ENCODE results near the gene YEATS2. TPM values are rescaled to one million over a fixed set of nuclear protein-coding genes. Genes with fewer than 3 reads are reported as not detected.

Gene YEATS2
- total RNA-seq, 1 experiment from 2014 or later: 31.0 TPM

DNA sequence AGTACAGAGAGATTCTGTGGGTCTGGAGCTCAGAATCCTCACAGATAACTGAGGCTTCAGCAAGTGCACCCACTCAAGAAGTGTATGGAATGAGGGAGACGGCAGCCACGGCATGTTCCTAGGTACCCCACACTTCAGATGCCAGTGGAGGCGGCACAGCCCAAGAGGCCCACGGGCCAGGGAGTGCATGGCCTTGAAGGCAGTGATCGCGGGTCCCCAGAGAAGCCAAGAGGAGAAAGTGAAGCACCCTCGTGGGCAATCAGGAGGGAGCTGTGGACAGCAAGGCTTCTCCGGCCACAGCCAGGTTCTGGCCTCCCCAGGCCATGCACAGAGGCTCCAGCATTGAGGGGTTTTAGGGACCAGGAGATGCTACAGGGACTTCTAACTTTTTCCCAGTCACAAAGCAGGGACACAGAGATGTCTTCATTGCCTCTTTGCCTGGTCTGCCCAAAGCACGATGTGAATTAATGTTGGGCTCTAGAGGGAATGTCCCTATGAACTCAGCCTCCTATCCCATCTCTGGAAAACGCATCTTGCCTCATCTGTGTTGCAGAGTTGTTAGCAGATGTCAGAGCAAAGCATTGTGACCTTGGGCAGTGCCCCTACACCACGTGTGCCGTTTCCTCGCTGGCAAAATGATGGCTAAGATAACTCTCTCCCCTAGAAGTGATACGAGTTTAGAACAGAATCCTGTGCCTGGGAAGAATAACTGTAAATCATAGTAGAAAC is 130.4 kb downstream of the YEATS2 start:
- Histone ChIP-seq H3K4me1 (ENCODE audit: insufficient read depth, low read length) (peaks cover 8% of the 10 kb centered on the region), H3K4me3 (ENCODE audit: low read length) (no peak overlapping the region), H3K79me2 (ENCODE audit: low read length) (no peaks in the 10 kb centered on the region), H2AFZ (ENCODE audit: low read length) (no peak overlapping the region), H3K9me3 (ENCODE audit: low read length) (no peaks in the 10 kb centered on the region), H3K4me2 (ENCODE audit: low read length) (no peak overlapping the region), H3K9ac (ENCODE audit: low read length) (no peak overlapping the region), H3F3A (ENCODE audit: low read length, unreplicated experiment) (peaks cover 6% of the 10 kb centered on the region), H3K27ac (ENCODE audit: low read length) (no peak overlapping the region), H3K9me2 (replicated peaks; ENCODE audit: low read length) (no peaks in the 10 kb centered on the region), H3K27me3 (ENCODE audit: low read length) (no peaks in the 10 kb centered on the region), H3K36me3 (ENCODE audit: low read depth, low read length) (peaks cover 14% of the 10 kb centered on the region; the same call in 1 of the 2 replicates), H4K20me1 (ENCODE audit: low read length) (no peaks in the 10 kb centered on the region)
- no peak for DNase-seq
- no peak for ATAC-seq
- ChIA-PET CTCF (no interaction called here), POLR2A (ENCODE audit: unreplicated experiment) (no interaction called here)
- BruUV-seq (replicated peaks): no TSS peak
- TF ChIP-seq, protein P1, sequence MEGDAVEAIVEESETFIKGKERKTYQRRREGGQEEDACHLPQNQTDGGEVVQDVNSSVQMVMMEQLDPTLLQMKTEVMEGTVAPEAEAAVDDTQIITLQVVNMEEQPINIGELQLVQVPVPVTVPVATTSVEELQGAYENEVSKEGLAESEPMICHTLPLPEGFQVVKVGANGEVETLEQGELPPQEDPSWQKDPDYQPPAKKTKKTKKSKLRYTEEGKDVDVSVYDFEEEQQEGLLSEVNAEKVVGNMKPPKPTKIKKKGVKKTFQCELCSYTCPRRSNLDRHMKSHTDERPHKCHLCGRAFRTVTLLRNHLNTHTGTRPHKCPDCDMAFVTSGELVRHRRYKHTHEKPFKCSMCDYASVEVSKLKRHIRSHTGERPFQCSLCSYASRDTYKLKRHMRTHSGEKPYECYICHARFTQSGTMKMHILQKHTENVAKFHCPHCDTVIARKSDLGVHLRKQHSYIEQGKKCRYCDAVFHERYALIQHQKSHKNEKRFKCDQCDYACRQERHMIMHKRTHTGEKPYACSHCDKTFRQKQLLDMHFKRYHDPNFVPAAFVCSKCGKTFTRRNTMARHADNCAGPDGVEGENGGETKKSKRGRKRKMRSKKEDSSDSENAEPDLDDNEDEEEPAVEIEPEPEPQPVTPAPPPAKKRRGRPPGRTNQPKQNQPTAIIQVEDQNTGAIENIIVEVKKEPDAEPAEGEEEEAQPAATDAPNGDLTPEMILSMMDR (conservative IDR thresholded peaks at IDR 0.05; ENCODE audit: low read depth, low read length): no peak
- TF ChIP-seq EZH2phosphoT487 (IDR thresholded peaks at IDR 0.05; ENCODE audit: borderline replicate concordance, low read length): no peak
- TF ChIP-seq EZH2 (IDR thresholded peaks at IDR 0.05; ENCODE audit: low read length, unreplicated experiment): no peak
- intact Hi-C loops (cut with micrococcal nuclease): no loop called here

DNA sequence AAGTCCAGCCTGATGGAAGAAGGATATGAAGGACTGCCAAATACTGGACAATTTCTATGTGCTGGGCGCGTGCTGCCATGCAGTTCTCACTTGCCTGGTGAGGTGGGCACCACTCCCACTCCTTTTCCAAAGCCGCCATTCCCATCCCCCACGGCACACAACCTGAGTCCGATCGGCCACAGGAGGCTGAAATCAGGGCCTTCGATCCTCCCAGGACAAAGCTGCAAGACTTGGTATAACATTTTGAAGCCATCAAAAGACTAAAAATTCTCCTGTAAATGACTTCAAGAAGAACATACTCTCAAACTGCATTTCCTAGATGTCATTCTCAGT is 130.9 kb downstream of the YEATS2 start:
- Histone ChIP-seq H3K9ac (ENCODE audit: low read length) (no peak overlapping the region), H3K27ac (ENCODE audit: low read length) (no peak overlapping the region), H3K9me3 (ENCODE audit: low read length) (no peaks in the 10 kb centered on the region), H3K4me1 (ENCODE audit: insufficient read depth, low read length) (peaks cover 8% of the 10 kb centered on the region), H3K36me3 (ENCODE audit: low read depth, low read length) (peaks cover 17% of the 10 kb centered on the region; the same call in 1 of the 2 replicates), H3K27me3 (ENCODE audit: low read length) (no peaks in the 10 kb centered on the region), H3K4me2 (ENCODE audit: low read length) (no peak overlapping the region), H3K9me2 (replicated peaks; ENCODE audit: low read length) (no peaks in the 10 kb centered on the region), H3K4me3 (ENCODE audit: low read length) (no peak overlapping the region), H3F3A (ENCODE audit: low read length, unreplicated experiment) (peaks cover 6% of the 10 kb centered on the region), H4K20me1 (ENCODE audit: low read length) (no peaks in the 10 kb centered on the region), H2AFZ (ENCODE audit: low read length) (no peak overlapping the region), H3K79me2 (ENCODE audit: low read length) (no peaks in the 10 kb centered on the region)
- POLR2A ChIA-PET (ENCODE audit: unreplicated experiment): no interaction called here
- ATAC-seq (no peak), DNase-seq (no peak)
- CTCF ChIA-PET: no interaction called here
- no TSS peak for BruUV-seq (replicated peaks)
- TF ChIP-seq, protein P1 (conservative IDR thresholded peaks at IDR 0.05; ENCODE audit: low read depth, low read length): no peak
- TF ChIP-seq EZH2phosphoT487 (IDR thresholded peaks at IDR 0.05; ENCODE audit: borderline replicate concordance, low read length) (no peak), EZH2 (IDR thresholded peaks at IDR 0.05; ENCODE audit: low read length, unreplicated experiment) (no peak)
- intact Hi-C loops (cut with micrococcal nuclease): no loop called here

DNA sequence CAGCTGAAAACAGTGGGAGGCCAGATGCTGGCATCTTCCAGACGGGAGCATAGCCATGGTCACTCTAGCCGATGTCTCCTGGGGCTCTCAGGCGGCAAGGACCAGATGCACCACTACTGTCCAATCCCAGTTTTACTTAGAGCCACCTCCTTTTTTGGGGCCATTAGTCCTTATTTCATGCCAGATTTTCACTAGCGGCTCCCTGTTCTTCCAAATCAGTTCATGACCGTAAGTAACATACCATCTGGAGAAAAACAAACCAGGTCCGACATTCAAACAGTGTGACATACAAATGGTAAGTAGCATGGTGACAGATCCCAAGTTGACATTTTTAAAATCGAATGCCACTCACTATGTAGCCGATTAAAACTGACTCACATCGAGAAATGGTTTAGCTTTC is 131.9 kb downstream of the YEATS2 start:
- Histone ChIP-seq H3K27me3 (ENCODE audit: low read length) (no peaks in the 10 kb centered on the region), H3K9ac (ENCODE audit: low read length) (no peak overlapping the region), H3K9me3 (ENCODE audit: low read length) (no peaks in the 10 kb centered on the region), H3K4me3 (ENCODE audit: low read length) (no peak overlapping the region), H3K79me2 (ENCODE audit: low read length) (no peaks in the 10 kb centered on the region), H3K4me2 (ENCODE audit: low read length) (no peak overlapping the region), H3K27ac (ENCODE audit: low read length) (no peak overlapping the region), H3K36me3 (ENCODE audit: low read depth, low read length) (peaks cover 19% of the 10 kb centered on the region; the same call in 1 of the 2 replicates), H2AFZ (ENCODE audit: low read length) (no peak overlapping the region), H3F3A (ENCODE audit: low read length, unreplicated experiment) (peaks cover 6% of the 10 kb centered on the region), H3K4me1 (ENCODE audit: insufficient read depth, low read length) (peaks cover 4% of the 10 kb centered on the region; the same call in 1 of the 2 replicates), H3K9me2 (replicated peaks; ENCODE audit: low read length) (no peaks in the 10 kb centered on the region), H4K20me1 (ENCODE audit: low read length) (no peaks in the 10 kb centered on the region)
- no peak for TF ChIP-seq EZH2phosphoT487 (IDR thresholded peaks at IDR 0.05; ENCODE audit: borderline replicate concordance, low read length)
- TF ChIP-seq EZH2 (IDR thresholded peaks at IDR 0.05; ENCODE audit: low read length, unreplicated experiment): no peak
- TF ChIP-seq, protein P1 (conservative IDR thresholded peaks at IDR 0.05; ENCODE audit: low read depth, low read length): no peak
- no TSS peak for BruUV-seq (replicated peaks)
- CTCF ChIA-PET: no interaction called here
- DNase-seq (no peak), ATAC-seq (no peak)
- intact Hi-C loops (cut with micrococcal nuclease): no loop called here
- POLR2A ChIA-PET (ENCODE audit: unreplicated experiment): no interaction called here

All from PC-3 (cell line).